Fibroblast of upper back skin (primary cell): ENCODE results near the gene OR11L1.

Experiments
- DNase-seq: peaks from one replicate; pipeline ENCODE4 v3.0.0-alpha.2; 2013

Gene OR11L1

GRCh38 chr1:247797518-247797917, 44.2 kb downstream of the OR11L1 start:
- DNase-seq, result no peak
